SHP77 (cell line): ENCODE results near the gene ARFRP1.
"Not testable (repeated sequence)": the region's sequence is repeated elsewhere in the genome, so short reads cannot be mapped to it uniquely, and the experiment has no call there.

ENCODE experiments used
- DNase-seq, 2 experiments: peaks; one replicate each; lab custom pipeline; 2025; lab: John Stamatoyannopoulos, UW

Gene ARFRP1

DNA sequence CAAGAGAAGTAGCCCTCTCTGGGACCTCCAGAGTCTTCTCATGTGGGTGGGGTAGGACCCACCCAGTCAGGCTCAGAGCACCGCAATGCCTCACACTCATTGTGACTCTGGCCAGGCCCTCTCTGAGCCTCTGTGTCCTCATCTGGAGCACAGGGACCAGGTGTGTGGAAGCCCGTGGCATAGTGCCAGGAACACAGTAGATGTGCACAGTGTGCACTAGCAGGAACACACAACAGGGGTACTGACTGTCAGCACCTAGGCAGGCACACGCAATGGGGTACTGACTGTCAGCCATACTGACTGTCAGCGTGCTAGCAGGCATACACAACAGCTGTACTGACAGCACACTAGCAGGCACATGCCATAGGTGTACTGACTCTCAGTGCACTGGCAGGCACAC, 52.5 kb downstream of the ARFRP1 start:
- peak; percentile 49 to 55 for DNase-seq

DNA sequence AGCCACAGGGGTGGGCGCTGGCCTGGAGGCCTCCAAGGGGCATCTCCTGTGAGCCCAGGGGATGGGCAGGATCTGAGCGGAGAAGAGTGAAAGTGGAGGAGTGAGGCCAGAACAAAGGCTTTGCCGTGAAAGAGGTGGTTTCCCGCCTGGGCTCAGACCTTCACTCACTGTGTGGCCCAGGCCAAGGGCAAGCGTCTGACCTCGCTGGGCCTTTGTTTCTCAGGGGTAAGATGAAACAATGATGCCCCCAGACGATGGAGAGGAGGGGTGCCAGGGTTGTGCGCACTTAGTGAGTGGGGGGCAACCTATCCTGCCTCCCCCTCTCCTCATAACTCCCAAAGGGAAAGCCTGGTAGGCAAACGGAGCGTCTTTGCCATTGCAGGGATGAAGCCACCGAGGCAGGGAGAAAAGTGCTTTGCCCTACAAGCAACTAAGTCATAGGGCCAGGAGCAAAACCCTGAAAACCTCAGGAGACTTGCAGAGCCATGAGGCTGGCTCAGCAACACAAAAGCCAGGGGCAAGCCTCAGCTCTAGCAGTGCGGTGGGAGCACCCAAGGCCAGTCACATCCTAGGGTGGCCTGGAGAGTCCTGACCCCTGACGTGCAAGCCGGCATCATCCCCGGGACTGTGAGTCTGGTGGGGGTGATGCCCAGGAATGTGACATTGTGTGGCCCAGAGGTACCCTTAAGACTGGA, 53.7 kb downstream of the ARFRP1 start:
- no peak for DNase-seq

DNA sequence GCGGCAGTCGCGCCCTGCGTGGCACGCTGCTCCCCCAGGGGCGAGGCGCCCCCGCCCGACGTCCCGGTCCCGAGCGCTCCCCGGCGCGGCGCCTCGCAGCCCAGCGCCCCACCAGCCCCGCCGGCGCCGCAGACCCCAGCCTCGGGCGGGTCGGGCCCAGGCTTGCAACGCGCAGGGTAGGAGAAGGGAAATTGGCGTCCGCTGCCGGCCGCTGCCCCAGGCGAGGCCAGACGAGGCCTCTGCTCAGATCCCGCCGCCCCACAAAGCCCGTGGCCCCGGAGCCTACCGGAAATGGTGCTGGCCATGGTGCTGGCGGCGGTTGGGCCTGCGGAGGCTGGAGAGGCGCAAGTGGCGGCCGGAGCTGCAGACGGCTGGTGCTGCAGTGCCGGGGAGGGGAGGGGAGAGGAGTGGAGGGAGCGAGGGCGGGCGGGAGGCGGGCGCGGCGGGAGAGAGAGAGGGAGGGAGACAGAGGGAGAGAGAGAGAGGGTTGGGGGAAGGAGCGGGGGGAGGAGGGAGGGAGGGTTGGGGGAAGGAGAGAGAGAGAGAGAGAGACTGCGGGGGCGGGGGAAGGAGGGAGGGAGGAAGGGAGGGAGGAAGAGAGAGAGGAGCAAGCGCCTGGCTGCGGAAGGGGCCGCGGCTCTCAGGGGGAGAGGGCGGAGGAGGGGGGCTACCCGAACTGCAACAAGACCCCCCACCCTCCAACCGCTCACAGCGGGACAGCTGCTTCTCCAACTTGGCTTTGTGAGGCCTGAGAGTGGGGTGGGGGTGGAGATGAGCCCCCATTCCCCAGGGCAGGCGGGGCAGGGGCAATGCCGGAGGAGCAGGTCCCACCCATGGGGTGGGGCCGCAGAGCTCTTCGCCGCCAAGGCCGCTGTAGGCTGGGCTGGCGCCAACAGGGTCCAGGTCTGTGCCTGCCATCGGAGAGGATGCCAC, 54.5 kb downstream of the ARFRP1 start, which contains the start of gene STMN3:
TSS of gene STMN3 (minus strand) at position 384 of the 933 bp plus-strand sequence. CDS start at position 305, 79 bp downstream.
- DNase-seq: peak; percentile 96 to 98

DNA sequence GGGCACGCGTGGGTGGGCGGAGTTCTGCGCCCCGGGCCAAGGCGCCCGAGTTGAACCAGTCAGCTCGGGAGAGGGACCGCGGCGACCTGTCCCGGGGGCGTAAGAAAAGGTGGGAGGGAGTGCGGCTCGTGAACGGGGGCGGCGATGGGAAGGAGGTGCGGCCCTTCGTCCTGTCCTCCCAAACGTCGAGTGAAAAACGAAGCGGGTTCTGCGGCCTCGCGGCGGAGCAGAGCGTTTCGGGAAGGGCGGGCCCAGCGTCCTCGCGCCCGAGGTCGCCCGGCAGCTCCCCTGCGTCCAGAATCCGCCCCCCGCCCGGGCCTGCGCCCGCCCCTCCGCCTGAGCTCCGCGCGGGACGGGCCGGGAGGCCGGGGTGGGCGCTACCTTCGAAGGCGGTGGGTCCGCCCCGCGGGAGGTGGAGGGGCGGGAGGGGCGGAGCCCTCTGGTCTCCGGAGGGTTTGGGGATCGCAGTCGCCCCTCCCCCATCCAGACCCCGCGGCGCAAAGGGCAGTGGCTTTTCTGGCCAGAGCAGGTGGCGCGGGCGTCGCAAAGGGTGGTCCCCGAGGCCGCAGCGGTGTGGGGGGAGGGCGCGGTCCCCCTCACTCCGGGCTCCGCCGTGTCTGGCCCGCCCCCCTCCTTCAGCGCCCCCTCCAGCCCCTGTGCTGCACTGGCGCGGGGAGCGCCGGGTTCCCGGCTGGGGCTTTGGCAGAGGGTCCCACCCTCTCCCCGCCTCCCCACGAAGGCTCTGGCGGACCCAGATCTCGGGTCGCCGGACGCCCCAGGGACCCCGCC, 55.4 kb downstream of the ARFRP1 start:
- peak; percentile 25 to 59 for DNase-seq

DNA sequence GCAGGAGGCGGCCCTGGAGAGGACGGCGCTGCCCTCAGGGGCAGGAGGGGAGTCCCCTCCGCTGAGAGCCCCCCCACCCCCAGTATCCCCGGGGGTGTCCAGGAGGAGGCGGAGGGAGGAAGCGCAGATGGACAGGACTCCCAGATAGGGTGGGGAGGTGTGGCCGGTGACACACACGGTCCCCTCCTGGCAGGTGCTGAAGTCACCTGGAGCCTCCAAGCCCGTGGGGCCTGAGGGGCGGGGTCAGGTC, 55.9 kb downstream of the ARFRP1 start:
- DNase-seq: no peak

DNA sequence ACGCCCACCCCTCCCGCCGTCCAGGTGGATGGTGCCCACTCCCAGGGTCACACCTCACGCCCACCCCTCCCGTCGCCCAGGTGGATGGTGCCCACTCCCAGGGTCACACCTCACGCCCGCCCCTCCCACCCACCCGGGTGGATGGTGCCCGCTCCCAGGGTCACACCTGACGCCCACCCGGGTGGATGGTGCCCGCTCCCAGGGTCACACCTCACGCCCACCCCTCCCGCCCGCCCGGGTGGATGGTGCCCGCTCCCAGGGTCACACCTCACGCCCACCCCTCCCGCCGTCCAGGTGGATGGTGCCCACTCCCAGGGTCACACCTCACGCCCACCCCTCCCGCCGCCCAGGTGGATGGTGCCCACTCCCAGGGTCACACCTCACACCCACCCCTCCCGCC, 57.3 kb downstream of the ARFRP1 start:
- DNase-seq: not testable (repeated sequence)

DNA sequence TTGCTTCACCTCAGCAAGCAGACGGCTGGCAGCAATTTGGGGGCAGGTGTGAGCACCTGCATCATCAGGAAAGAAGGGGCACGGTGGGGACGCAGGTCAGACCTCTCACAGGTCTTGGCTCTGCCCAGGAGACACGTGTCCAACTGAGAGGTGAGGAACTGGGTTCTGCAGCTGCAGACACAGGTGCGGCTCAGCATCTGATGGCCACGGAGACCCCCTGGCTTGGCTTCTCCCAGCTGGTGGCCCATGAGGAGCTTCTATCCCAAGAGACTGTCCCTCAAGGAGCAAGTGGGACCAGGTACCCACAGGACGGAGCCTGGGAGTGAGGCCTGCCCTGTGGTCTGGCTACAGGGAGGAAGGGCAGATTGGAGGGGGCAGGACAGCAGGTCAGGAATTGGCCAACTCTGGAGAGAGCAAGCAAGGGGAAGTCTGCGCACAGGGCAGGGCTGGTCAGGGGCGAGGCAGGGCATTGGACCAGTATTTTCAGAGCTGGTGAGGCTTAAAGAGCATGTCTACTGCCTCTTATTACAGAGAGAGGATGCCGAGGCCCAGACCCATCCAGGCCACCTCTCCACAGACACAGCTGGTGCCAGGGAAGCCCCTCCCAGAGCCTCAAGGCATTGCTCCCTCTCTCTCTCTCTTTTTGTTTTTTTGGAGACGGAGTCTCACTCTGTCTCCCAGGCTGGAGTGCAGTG, 58.7 kb downstream of the ARFRP1 start:
- DNase-seq: no peak
